Peyer's patch (tissue), 4 donors: ENCODE measurements around the gene CECR2.

ENCODE experiments used
- CTCF ChIP-seq, 6 experiments: fragments of 450-650 bp in 4 of 6; fragments of 200-600 bp in 2 of 6; sonication (generic) in 1 of 6; IDR thresholded peaks; one replicate each; pipeline ENCODE4 v1.5.1; 2017 to 2019; ENCODE audit warnings: antibody characterized with exemption in 6 of 6, mild to moderate bottlenecking in 3 of 6, moderate library complexity in 1 of 6
- POLR2A ChIP-seq, 2 donors: fragments of 450-650 bp; IDR thresholded peaks; one replicate each; pipeline ENCODE4 v1.5.1; 2017; ENCODE audit warnings: antibody characterized with exemption in 2 of 2, mild to moderate bottlenecking in 2 of 2, moderate library complexity in 2 of 2

DNA sequence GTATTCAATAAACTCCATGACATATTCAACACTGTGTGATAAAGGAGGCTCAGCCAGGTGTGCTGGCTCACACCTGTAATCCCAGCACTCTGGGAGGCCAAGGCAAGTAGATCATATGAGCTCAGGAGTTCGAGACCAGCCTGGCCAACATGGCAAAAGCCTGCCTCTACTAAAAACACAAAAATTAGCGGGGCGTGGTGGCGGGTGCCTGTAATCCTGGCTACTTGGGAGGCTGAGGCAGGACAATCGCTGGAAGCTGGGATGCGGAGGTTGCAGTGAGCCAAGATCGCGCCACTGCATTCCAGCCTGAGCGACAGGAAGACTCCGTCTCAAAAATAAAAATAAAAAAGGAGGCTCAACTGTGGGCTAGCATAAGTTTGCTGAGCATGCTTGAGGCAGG lies 189.9 kb downstream of the CECR2 start:
- TF ChIP-seq POLR2A (IDR thresholded peaks at IDR 0.05) (no peak), CTCF (IDR thresholded peaks at IDR 0.05) (no peak)
